ENCODE data around the gene CSNK1G1.

Gene CSNK1G1

GRCh38 chr15:64163659-64164362 is 192.2 kb downstream of the CSNK1G1 start:
- TF ChIP-seq ZFX (IDR thresholded peaks at IDR 0.05; ENCODE audit: borderline replicate concordance) (no peak), CTCF (IDR thresholded peaks at IDR 0.05) (no peak)

GRCh38 chr15:64162869-64163658 is 192.9 kb downstream of the CSNK1G1 start, which contains the start of gene PPIB:
Gene PPIB (minus strand): TSS chr15:64163022. CDS start chr15:64162986, 36 bp downstream.
- H3K27ac ChIP-seq, result peak within 1 kb of the TSS; percentile 86
- TF ChIP-seq CTCF (IDR thresholded peaks at IDR 0.05) (peak; percentile 75), ZFX (IDR thresholded peaks at IDR 0.05; ENCODE audit: borderline replicate concordance) (no peak)

More at GRCh38 chr15:64163659-64164362, 192.2 kb downstream of the CSNK1G1 start:
- H3K27ac ChIP-seq, result peak overlapping the region; percentile 86

- peak overlapping the region; percentile 86 for H3K27ac ChIP-seq
- no peak for TF ChIP-seq ZFX (IDR thresholded peaks at IDR 0.05; ENCODE audit: borderline replicate concordance)
Observed at GRCh38 chr15:64162478-64162868, 193.5 kb downstream of the CSNK1G1 start.

- TF ChIP-seq ZFX (IDR thresholded peaks at IDR 0.05; ENCODE audit: borderline replicate concordance), result no peak
- peak overlapping the region; percentile 86 for H3K27ac ChIP-seq
Observed at GRCh38 chr15:64161688-64162477, 194.1 kb downstream of the CSNK1G1 start.

- TF ChIP-seq CTCF (IDR thresholded peaks at IDR 0.05), result no peak
- no peak for TF ChIP-seq ZFX (IDR thresholded peaks at IDR 0.05; ENCODE audit: borderline replicate concordance)
- H3K27ac ChIP-seq, result peak overlapping the region; percentile 22; the same call in 1 of the 2 replicates
Observed at GRCh38 chr15:64158363-64159134, 197.4 kb downstream of the CSNK1G1 start.

GRCh38 chr15:64157599-64158125 is 198.3 kb downstream of the CSNK1G1 start:
- TF ChIP-seq ZFX (IDR thresholded peaks at IDR 0.05; ENCODE audit: borderline replicate concordance), result no peak
- peak overlapping the region; percentile 22 for H3K27ac ChIP-seq

- H3K27ac ChIP-seq, result peak overlapping the region; percentile 22; the same call in 1 of the 2 replicates
- TF ChIP-seq CTCF (IDR thresholded peaks at IDR 0.05) (no peak), ZFX (IDR thresholded peaks at IDR 0.05; ENCODE audit: borderline replicate concordance) (no peak)
Observed at GRCh38 chr15:64156652-64157331, 199.2 kb downstream of the CSNK1G1 start.
